CD14-positive monocyte (primary cell): ENCODE data around the gene RAB10. TPM values are rescaled to one million over a fixed set of nuclear protein-coding genes. Genes with fewer than 3 reads are reported as not detected.

ENCODE experiments used
- DNase-seq, 3 donors: peaks; one replicate each; pipeline ENCODE4 v3.0.0-alpha.2; 2011 to 2022
- H2AFZ ChIP-seq: 2 replicates; pipeline ENCODE4 v1.6.0; 2012; ENCODE audit warnings: mild to moderate bottlenecking, low read depth, low read length, inconsistent platforms; ENCODE audit not compliant: insufficient read depth, poor library complexity, severe bottlenecking
- H3K27ac ChIP-seq, 2 donors: 1 replicate in 1 of 2; 2 replicates in 1 of 2; pipeline ENCODE4 v1.5.1; 2012 to 2013; ENCODE audit warnings: low read length in 2 of 2, control low read depth in 1 of 2, inconsistent platforms in 1 of 2, low read depth in 1 of 2, mild to moderate bottlenecking in 1 of 2
- H3K27me3 ChIP-seq, 2 donors: one replicate each; pipeline versions ENCODE4 v1.6.0 to v1.6.1; 2011 to 2013; ENCODE audit warnings: low read length in 2 of 2; ENCODE audit not compliant: control insufficient read depth in 2 of 2, insufficient read depth in 2 of 2
- H3K36me3 ChIP-seq, 2 donors: replicated peaks in 1 of 2; 1 replicate in 1 of 2; 2 replicates in 1 of 2; pipeline versions ENCODE4 v1.5.1 to v1.6.1; 2012 to 2013; ENCODE audit warnings: low read length in 2 of 2, control low read depth in 1 of 2, inconsistent platforms in 1 of 2, mild to moderate bottlenecking in 1 of 2; ENCODE audit not compliant: insufficient read depth in 2 of 2, control insufficient read depth in 1 of 2
- H3K4me1 ChIP-seq, 2 donors: 1 replicate in 1 of 2; 2 replicates in 1 of 2; pipeline versions ENCODE4 v1.5.1 to v1.6.1; 2012 to 2013; ENCODE audit warnings: low read length in 2 of 2, control low read depth in 1 of 2, inconsistent platforms in 1 of 2, mild to moderate bottlenecking in 1 of 2, moderate library complexity in 1 of 2; ENCODE audit not compliant: insufficient read depth in 2 of 2, control insufficient read depth in 1 of 2
- H3K4me2 ChIP-seq: replicated peaks from 2 replicates; pipeline ENCODE3; 2012; ENCODE audit warnings: low read length, moderate library complexity, mild to moderate bottlenecking; ENCODE audit not compliant: poor library complexity, severe bottlenecking; ENCODE audit errors: extremely low read depth
- H3K4me3 ChIP-seq, 3 experiments: fragments of 200-600 bp in 1 of 3; sonication (generic) in 1 of 3; replicated peaks in 1 of 3; 1 replicate in 2 of 3; 2 replicates in 1 of 3; pipeline ENCODE4 v1.5.1; 2011 to 2013; ENCODE audit warnings: low read length in 3 of 3, mild to moderate bottlenecking in 3 of 3, control low read depth in 2 of 3, low read depth in 2 of 3, inconsistent platforms in 1 of 3, moderate library complexity in 1 of 3
- H3K79me2 ChIP-seq: 2 replicates; pipeline ENCODE4 v1.6.0; 2012; ENCODE audit warnings: mild to moderate bottlenecking, control low read depth, inconsistent platforms, low read length, moderate library complexity; ENCODE audit not compliant: insufficient read depth
- H3K9ac ChIP-seq: 2 replicates; pipeline ENCODE4 v1.6.0; 2017; ENCODE audit warnings: low read length, mild to moderate bottlenecking; ENCODE audit not compliant: insufficient read depth, poor library complexity, severe bottlenecking
- H3K9me3 ChIP-seq, 2 donors: replicated peaks in 1 of 2; 1 replicate in 1 of 2; 2 replicates in 1 of 2; pipeline versions ENCODE4 v1.5.1 to v1.6.1; 2012 to 2013; ENCODE audit warnings: low read length in 2 of 2, control low read depth in 1 of 2; ENCODE audit not compliant: control insufficient read depth in 1 of 2, insufficient read depth in 1 of 2
- H4K20me1 ChIP-seq: 2 replicates; pipeline ENCODE4 v1.6.0; 2012; ENCODE audit warnings: mild to moderate bottlenecking, low read length, control low read depth, moderate library complexity; ENCODE audit not compliant: insufficient read depth
- H3K27ac Mint-ChIP-seq, 7 donors: one replicate each; pipeline ENCODE4 v1.8.0; 2020; ENCODE audit warnings: mild to moderate bottlenecking in 7 of 7, mixed read lengths in 7 of 7, moderate library complexity in 6 of 7, inconsistent platforms in 2 of 7
- H3K27me3 Mint-ChIP-seq, 3 donors: one replicate each; pipeline ENCODE4 v1.8.0; 2021 to 2022; ENCODE audit warnings: low read depth in 3 of 3, mild to moderate bottlenecking in 3 of 3, mixed read lengths in 3 of 3, moderate library complexity in 3 of 3, inconsistent platforms in 1 of 3
- H3K36me3 Mint-ChIP-seq, 2 donors: one replicate each; pipeline ENCODE4 v1.8.0; 2020; ENCODE audit warnings: mixed read lengths in 2 of 2, inconsistent platforms in 1 of 2, mild to moderate bottlenecking in 1 of 2
- H3K4me1 Mint-ChIP-seq: one replicate; pipeline ENCODE4 v1.8.0; 2020; ENCODE audit warnings: mild to moderate bottlenecking, mixed read lengths
- H3K4me3 Mint-ChIP-seq, 2 donors: one replicate each; pipeline ENCODE4 v1.8.0; 2020; ENCODE audit warnings: mild to moderate bottlenecking in 2 of 2, mixed read lengths in 2 of 2, moderate library complexity in 1 of 2
- H3K9me3 Mint-ChIP-seq, 7 donors: one replicate each; pipeline ENCODE4 v1.8.0; 2020 to 2022; ENCODE audit warnings: mixed read lengths in 7 of 7, mild to moderate bottlenecking in 6 of 7, moderate library complexity in 6 of 7, inconsistent platforms in 2 of 7
- WGBS: methylation state at CpG from one replicate; pipeline ENCODE4 v1.1.5; 2013; ENCODE audit warnings: missing lambda C conversion rate; ENCODE audit not compliant: insufficient coverage; 5-methylcytosine and 5-hydroxymethylcytosine counted together
- intact Hi-C, 2 donors: fragments of 100-400 bp; cut with micrococcal nuclease; formaldehyde crosslinking; loops; one replicate each; pipeline versions ENCODE4 v1.15.0 to v1.15.1; 2023
- polyA plus RNA-seq, 3 donors: library from polyadenylated mRNA; depleted of rRNA in 1 of 3; unstranded in 2 of 3; stranded (reverse) in 1 of 3; fragments of 300-500 nt in 2 of 3; fragments of >200 nt in 1 of 3; fragmentation: Illumina TruSeq in 2 of 3; gene quantifications; 1 replicate in 2 of 3; 2 replicates in 1 of 3; pipeline ENCODE4 v1.2.3, GENCODE V29; 2012 to 2021
- TF ChIP-seq, protein P1 (sequence below): fragments of 200-600 bp; IDR thresholded peaks from one replicate; pipeline ENCODE4 v1.8.0; 2022; ENCODE audit warnings: antibody characterized with exemption, mild to moderate bottlenecking

The RAB10 gene
- polyA plus RNA-seq, 3 donors = 38.6 to 258 (median 202) TPM

DNA sequence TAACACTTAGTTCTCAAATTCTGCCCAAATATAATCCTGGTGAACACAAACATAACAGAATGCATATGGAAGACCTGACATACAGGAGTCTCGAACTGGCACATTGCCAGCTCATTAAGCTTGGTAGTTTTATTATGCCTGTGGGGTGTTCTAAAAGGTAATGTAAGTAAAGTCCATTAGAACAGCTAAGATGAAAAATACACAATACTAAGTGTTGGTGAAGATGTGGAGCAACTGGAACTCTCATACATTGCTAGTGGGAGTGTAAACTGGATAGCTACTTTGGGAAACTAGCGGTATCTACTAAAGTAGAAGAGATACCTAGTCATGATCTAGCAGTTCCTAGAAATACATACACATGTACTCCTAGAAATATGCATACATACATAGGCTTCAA lies 24.3 kb upstream of the RAB10 start:
- TF ChIP-seq, protein P1, sequence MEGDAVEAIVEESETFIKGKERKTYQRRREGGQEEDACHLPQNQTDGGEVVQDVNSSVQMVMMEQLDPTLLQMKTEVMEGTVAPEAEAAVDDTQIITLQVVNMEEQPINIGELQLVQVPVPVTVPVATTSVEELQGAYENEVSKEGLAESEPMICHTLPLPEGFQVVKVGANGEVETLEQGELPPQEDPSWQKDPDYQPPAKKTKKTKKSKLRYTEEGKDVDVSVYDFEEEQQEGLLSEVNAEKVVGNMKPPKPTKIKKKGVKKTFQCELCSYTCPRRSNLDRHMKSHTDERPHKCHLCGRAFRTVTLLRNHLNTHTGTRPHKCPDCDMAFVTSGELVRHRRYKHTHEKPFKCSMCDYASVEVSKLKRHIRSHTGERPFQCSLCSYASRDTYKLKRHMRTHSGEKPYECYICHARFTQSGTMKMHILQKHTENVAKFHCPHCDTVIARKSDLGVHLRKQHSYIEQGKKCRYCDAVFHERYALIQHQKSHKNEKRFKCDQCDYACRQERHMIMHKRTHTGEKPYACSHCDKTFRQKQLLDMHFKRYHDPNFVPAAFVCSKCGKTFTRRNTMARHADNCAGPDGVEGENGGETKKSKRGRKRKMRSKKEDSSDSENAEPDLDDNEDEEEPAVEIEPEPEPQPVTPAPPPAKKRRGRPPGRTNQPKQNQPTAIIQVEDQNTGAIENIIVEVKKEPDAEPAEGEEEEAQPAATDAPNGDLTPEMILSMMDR = no peak
- no CpG with 5 or more reads among the region's 2 CpGs for WGBS
- peak overlapping the region; percentile 95 to 100 (median 99) for H3K27ac Mint-ChIP-seq
- peaks cover 0 to 4% (median 0%) of the 10 kb centered on the region in 7 donors for H3K9me3 Mint-ChIP-seq
- Histone ChIP-seq H2AFZ (no peak overlapping the region), H3K27ac (peak overlapping the region; percentile 93 to 95), H3K9me3 (no peaks in the 10 kb centered on the region), H3K79me2 (no peaks in the 10 kb centered on the region), H3K4me1 (peaks cover 60 to 83% of the 10 kb centered on the region in 2 donors), H3K27me3 (no peaks in the 10 kb centered on the region), H3K4me3 (peak overlapping the region in 1 of 3 experiments; percentile 15), H4K20me1 (no peaks in the 10 kb centered on the region), H3K4me2 (peak overlapping the region; percentile 35), H3K36me3 (no peaks in the 10 kb centered on the region), H3K9ac (no peak overlapping the region)
- intact Hi-C loops = loop anchor here in 1 of 2 donors (2.0 kb wide), 1 partner anchor 19 kb away; no protein-coding TSS in a partner anchor
- no peaks in the 10 kb centered on the region for H3K36me3 Mint-ChIP-seq
- no peak for DNase-seq
- no peaks in the 10 kb centered on the region for H3K27me3 Mint-ChIP-seq
- peak overlapping the region in 1 of 2 donors; percentile 35 for H3K4me3 Mint-ChIP-seq
- H3K4me1 Mint-ChIP-seq = peaks cover 68% of the 10 kb centered on the region

DNA sequence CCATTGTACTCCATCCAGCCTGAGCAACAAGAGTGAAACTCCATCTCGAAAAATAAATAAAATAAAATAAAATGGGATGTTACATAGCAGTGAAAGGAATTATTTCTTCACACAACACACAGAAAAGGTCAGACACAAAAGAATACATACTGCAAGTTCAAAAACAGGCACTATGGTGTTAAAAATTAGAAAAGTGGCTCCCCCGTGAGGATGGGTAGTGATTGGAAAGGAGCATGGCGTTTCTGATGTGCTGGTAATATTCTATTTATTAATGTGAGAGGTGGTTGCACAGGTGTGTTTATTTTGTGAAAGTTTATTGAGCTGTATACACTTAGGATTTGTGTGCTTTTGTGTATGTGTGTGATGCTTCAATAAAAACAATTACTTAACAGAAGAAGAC lies 22.9 kb upstream of the RAB10 start:
- H3K79me2 ChIP-seq = no peaks in the 10 kb centered on the region
- Mint-ChIP-seq H3K27ac (peak overlapping the region in 4 of 7 donors; percentile 32 to 89 (median 39)), H3K9me3 (peaks cover 0 to 4% (median 0%) of the 10 kb centered on the region in 7 donors), H3K36me3 (peaks cover 0 to 3% of the 10 kb centered on the region in 2 donors), H3K4me1 (peaks cover 65% of the 10 kb centered on the region), H3K4me3 (no peak overlapping the region), H3K27me3 (no peaks in the 10 kb centered on the region)
- TF ChIP-seq, protein P1 = no peak
- no CpG with 5 or more reads among the region's 3 CpGs for WGBS
- peaks cover 68 to 76% of the 10 kb centered on the region in 2 donors for H3K4me1 ChIP-seq
- no peak overlapping the region for H3K27ac ChIP-seq
- H3K4me3 ChIP-seq = peak overlapping the region in 1 of 3 experiments; percentile 3
- H3K9me3 ChIP-seq = no peaks in the 10 kb centered on the region
- DNase-seq = no peak
- no peak overlapping the region for H2AFZ ChIP-seq
- H3K36me3 ChIP-seq = no peaks in the 10 kb centered on the region
- no peaks in the 10 kb centered on the region for H4K20me1 ChIP-seq
- H3K9ac ChIP-seq = no peak overlapping the region
- no peak overlapping the region for H3K4me2 ChIP-seq
- intact Hi-C loops = no loop called here
- no peaks in the 10 kb centered on the region for H3K27me3 ChIP-seq
